Activated gamma-delta T cell treated with anti-CD3 and anti-CD28 coated beads, Interleukin-2, amount 50 U/mL, for 16 hours (primary cell): ENCODE measurements around the gene NEDD4L.

Experiments used
- DNase-seq: peaks from one replicate; pipeline ENCODE4 v3.0.0-alpha.2; 2020; ENCODE audit warnings: low read depth

The NEDD4L gene

GRCh38 chr18:58292638-58293037 lies 248.6 kb downstream of the NEDD4L start:
- no peak for DNase-seq

GRCh38 chr18:58297198-58297597 lies 253.2 kb downstream of the NEDD4L start:
- no peak for DNase-seq

GRCh38 chr18:58298251-58299134 lies 254.5 kb downstream of the NEDD4L start:
- no peak for DNase-seq

GRCh38 chr18:58299135-58299473 lies 255.1 kb downstream of the NEDD4L start:
- DNase-seq = no peak

GRCh38 chr18:58299936-58300335 lies 255.9 kb downstream of the NEDD4L start:
- DNase-seq = no peak

- DNase-seq = no peak
These were observed 256.8 kb downstream of the NEDD4L start for GRCh38 chr18:58300867-58301266.

GRCh38 chr18:58302811-58303210 lies 258.8 kb downstream of the NEDD4L start:
- DNase-seq = no peak

- no peak for DNase-seq
These were observed 259.3 kb downstream of the NEDD4L start for GRCh38 chr18:58303363-58303762.

GRCh38 chr18:58305792-58306191 lies 261.8 kb downstream of the NEDD4L start:
- no peak for DNase-seq

- DNase-seq = no peak
These were observed 263.4 kb downstream of the NEDD4L start for GRCh38 chr18:58307441-58307840.

- DNase-seq = no peak
These were observed 264.4 kb downstream of the NEDD4L start for GRCh38 chr18:58308463-58308862.

GRCh38 chr18:58309099-58309498 lies 265.1 kb downstream of the NEDD4L start:
- DNase-seq = no peak

- no peak for DNase-seq
These were observed 265.7 kb downstream of the NEDD4L start for GRCh38 chr18:58309610-58310239.

- DNase-seq = no peak
These were observed 266.5 kb downstream of the NEDD4L start for GRCh38 chr18:58310517-58310916.

- no peak for DNase-seq
These were observed 267.4 kb downstream of the NEDD4L start for GRCh38 chr18:58311390-58311789.

GRCh38 chr18:58313491-58314032 lies 269.5 kb downstream of the NEDD4L start:
- no peak for DNase-seq

GRCh38 chr18:58314284-58314683 lies 270.3 kb downstream of the NEDD4L start:
- no peak for DNase-seq

GRCh38 chr18:58315041-58315440 lies 271.0 kb downstream of the NEDD4L start:
- no peak for DNase-seq

- DNase-seq = no peak
These were observed 271.8 kb downstream of the NEDD4L start for GRCh38 chr18:58315739-58316215.

- DNase-seq = no peak
These were observed 272.6 kb downstream of the NEDD4L start for GRCh38 chr18:58316396-58317342.

- no peak for DNase-seq
These were observed 275.7 kb downstream of the NEDD4L start for GRCh38 chr18:58319719-58320118.
